GM04503 (cell line): Measurements from ENCODE around the gene TRIM7.
"Not testable (repeated sequence)": the region's sequence is repeated elsewhere in the genome, so short reads cannot be mapped to it uniquely, and the experiment has no call there.

Source experiments
- DNase-seq: peaks from one replicate; pipeline ENCODE4 v3.0.0-alpha.2; 2012; ENCODE audit warnings: low read depth

TRIM7 gene

DNA sequence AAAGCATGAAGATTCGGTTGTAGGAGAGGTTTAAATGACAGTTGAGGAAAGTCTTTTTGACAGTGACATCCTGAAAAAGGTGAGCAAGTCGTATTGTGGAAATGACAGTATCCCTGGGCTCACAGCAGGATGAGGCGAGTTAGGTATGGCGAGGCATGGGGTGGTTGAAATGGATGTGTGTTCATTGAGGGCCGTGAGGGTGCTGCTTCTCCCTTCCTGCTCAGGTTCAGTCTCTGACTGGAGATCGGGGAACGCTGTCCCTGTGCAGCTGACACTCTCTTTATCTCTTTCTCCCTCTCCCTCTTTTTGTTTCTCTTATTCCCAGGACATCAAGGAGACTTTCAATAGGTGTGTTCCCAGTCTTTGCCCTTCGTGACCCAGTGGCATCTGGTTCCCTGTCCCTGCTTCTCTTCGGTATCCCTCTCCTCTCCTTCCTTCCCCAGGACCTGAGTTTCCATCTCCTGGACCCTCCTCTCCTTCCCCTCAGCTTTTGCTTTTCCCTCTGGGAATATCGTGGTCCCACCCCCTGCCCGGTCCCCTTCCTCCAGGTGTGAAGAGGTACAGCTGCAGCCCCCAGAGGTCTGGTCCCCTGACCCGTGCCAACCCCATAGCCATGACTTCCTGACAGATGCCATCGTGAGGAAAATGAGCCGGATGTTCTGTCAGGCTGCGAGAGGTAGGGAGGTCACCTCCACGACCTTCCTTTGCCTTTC lies 28.2 kb upstream of the TRIM7 start:
- no peak for DNase-seq

- no peak for DNase-seq
These were observed 27.6 kb upstream of the TRIM7 start for GRCh38 chr5:181232593-181232992.

DNA sequence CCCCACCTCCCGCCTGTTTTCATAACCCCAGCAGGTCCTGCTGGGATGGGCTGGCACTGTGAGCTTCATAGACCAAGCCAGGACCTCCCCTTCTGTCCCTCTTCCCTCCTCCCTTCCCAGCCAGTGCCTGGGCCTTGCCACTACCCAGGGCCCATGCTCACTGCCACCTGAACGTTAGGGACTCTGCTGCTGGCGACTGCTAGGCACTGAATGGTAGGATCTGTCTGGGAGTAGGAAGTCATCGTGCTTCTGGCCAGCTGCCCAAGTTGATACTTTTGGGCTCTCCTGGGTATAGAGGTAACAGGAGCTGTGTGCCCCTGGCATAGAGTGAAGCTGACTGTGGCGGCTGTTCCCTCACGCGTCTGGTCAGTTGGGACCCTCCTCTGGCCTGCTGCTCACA lies 26.4 kb upstream of the TRIM7 start:
- DNase-seq = no peak

DNA sequence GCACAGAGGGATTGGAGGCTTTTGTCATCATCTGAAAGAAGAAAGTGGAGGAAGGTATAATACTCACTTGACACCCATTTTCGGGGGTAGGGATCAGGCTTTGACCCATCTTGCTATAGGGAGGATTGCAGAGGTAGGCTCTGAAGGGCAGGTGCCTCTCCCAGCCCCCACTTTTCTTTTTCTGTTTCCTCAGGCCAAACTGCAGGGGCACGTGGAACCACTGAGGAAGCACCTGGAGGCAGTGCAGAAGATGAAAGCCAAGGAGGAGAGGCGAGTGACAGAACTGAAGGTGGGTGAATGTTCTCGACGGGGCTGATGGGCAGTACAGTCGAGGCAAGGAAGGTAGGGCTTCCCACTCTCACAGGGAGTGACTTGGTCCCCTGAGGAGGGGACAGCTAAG lies 25.6 kb upstream of the TRIM7 start:
- no peak for DNase-seq

DNA sequence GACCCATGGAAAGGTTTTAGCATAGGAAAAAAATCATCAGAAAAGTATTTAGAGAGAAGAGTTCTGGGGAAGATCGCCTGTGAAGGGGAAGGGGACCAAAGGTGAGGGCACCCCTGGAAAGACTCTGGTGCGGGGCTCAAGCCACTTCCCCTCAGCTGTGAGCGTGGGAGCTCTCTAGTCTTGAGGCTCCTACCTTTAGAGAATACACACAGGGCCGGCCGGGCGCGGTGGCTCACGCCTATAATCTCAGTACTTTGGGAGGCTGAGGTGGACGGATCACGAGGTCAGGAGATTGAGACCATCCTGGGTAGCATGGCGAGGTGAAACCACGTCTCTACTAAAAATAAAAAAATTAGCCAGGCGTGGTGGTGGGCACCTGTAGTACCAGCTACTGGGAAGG lies 25.0 kb upstream of the TRIM7 start:
- DNase-seq = no peak

GRCh38 chr5:181224390-181225229 lies 19.6 kb upstream of the TRIM7 start:
- no peak for DNase-seq

DNA sequence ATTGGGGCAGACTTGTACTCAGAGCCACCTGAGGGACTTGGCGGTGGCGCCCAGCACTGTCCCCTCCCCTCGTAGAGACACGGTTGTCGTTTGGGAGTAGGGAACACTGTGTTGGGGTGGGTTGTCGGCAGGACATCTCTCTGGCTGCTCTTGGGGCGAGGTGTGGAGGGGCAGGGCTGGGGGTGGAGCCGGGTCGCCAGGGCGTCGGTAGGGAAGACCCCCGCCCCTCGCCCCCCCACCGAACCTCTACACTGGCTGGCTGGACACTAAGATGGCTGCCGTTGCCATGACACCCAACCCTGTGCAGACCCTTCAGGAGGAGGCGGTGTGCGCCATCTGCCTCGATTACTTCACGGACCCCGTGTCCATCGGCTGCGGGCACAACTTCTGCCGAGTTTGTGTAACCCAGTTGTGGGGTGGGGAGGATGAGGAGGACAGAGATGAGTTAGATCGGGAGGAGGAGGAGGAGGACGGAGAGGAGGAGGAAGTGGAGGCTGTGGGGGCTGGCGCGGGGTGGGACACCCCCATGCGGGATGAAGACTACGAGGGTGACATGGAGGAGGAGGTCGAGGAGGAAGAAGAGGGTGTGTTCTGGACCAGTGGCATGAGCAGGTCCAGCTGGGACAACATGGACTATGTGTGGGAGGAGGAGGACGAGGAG lies 18.9 kb upstream of the TRIM7 start:
- DNase-seq = no peak

DNA sequence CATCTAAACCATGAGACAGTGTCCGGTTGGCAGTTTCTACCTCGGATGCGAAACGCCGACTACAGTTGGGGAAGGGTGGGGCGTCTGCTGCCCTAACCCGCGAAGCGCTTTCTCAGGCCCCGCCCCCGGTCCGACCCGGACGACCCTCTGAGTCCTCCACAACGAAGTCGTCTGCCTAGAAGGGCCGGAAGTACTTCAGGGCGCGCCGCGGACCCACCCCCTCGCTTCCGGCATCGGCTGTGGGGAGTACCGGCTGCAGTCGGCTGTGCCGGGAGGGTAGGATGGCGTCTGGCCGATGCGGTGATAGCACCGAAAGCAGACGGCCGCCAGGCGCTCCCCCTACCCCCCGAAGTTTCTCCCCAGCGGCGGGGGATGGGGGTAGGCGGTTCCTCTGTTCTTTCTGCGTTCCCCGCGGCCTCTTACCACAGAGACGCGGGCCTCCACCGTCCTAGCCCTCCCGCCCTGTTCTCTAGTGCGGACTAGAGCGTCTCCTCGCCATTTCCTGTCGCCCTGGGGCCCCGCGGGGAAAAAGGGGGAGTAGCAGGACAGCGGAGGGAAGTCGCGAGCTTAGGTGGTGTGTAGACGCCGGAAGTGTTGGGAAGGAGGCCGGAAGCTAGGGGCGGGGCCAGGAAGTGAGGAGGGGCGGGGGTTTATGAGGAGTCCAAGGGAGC lies 18.2 kb upstream of the TRIM7 start, which contains the start of gene TRIM41:
TRIM41 (plus strand) TSS at position 224 of the 671 bp plus-strand sequence. CDS start 719 bp downstream, outside the sequence.
- peak; percentile 88 for DNase-seq

GRCh38 chr5:181222630-181223057 lies 17.6 kb upstream of the TRIM7 start:
- DNase-seq = no peak

DNA sequence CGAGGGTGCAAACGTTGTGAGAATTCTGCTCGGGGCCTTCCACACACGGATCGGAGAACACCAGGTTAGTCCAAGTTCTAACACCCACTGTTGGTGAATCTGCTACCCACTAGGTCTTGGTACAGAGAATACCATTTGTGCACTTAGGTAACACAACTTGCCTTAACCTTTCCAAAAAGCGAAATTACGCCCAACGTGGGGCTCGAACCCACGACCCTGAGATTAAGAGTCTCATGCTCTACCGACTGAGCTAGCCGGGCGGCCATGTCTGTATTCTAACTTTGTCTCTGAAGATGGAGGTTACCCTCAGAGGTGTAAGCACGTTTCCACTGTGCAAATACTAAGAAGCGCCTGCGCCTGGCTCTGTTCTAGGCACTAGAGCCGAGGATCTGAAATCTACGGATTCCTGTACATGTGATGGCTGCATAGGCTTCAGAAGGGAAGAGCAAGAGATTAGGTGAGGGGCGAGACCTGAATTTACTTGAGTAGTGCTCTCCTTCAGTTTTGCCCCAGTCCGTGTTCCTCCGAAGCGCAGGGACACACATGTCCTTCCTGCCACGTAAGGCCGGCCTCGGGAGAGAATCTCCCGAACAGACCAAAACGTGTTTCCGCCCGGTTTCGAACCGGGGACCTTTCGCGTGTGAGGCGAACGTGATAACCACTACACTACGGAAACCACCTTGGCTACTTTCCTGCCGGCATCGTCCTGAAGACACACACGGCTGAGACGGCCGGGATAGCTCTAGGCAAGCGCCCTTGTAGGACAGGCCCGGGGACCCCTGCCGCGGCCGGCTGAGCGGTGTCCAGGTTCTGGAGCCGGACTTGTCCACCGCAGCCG lies 17.0 kb upstream of the TRIM7 start:
- DNase-seq = peak; percentile 85

GRCh38 chr5:181221105-181221791 lies 16.3 kb upstream of the TRIM7 start:
- no peak for DNase-seq

DNA sequence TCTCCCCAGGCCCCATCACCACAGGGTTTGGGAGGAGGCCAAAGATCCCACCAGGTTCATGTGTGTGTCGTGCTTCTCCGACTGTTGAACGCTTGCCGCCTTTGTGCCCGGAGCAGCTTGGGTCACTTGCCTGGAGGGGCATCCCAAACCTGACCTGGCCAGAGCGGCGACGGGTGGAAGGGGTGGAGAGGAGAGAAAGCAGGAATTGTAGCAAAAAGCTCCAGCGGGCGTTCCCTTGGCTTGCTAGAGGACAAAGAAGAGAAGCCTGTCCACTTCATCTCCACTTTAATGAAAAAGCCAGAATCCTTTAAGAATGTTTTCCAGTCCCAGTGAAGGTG lies 15.2 kb upstream of the TRIM7 start:
- DNase-seq = no peak

DNA sequence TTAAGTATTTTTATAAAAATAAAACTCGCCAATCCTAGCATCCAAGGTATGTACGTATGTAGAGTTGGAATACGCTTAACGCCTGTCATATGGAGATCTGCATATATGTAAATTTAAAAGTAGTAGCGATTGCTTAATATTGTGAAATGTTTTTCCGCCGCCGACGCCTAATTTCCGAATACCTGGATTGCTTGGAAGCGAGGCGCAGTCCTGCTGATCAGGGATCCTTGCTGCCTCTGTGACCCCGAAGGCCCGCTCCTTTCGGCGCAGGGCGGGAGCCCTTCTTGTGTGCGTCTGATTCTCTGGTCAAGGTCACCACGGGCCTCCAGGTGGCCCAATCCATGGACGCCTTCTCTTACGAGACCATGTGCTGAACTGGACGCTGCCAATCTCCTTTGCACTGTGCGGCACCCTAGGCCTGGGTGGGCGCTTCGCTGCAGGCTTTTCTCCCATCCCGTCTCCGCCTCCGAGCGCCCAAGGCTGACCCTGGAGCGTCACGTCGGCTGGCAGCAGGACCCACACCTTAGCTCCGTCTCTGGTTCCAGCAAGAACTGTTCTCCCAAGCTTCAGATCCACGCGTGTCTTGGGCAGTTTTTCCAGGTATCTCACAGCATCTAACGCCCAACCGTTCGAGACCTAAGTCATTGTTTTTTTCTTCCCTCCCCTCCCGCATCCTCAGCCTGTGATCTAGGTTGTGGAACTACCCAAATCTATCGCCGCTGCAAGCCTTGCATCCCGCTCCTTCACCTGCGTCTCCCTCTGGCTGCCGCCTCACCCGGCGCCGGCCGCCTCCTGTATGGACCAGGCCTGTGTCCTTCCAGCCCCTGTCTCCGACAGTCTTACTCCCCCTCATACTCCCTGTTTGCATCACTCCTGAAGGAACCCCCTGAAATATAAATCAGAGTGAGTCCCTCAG lies 14.5 kb upstream of the TRIM7 start:
- DNase-seq = no peak

GRCh38 chr5:181218795-181219124 lies 13.8 kb upstream of the TRIM7 start:
- DNase-seq = no peak

- no peak for DNase-seq
These were observed 12.7 kb upstream of the TRIM7 start for GRCh38 chr5:181217803-181218062.

- DNase-seq = no peak
These were observed 12.3 kb upstream of the TRIM7 start for GRCh38 chr5:181217111-181217802.

GRCh38 chr5:181215997-181216989 lies 11.3 kb upstream of the TRIM7 start:
- DNase-seq = no peak

DNA sequence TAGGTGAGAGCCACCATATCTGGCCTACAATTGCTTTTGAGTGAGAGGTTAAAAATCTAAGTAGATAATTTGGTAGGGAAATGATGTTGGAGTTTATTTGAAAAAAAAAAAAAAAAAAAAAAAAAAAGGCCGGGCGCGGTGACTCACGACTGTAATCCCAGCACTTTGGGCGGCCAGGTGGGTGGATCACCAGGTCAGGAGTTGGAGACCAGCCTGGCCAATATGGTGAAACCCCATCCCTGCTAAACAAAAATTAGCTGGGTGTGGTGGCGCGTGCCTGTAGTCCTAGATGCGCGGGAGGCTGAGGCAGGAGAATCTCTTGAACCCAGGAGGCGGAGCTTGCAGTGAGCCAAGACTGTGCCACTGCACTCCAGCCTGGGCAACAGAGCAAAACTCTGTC lies 9.3 kb upstream of the TRIM7 start:
- not testable (repeated sequence) for DNase-seq
